ACHN (cell line): ENCODE measurements around the gene LRTM1.
A peak's percentile ranks its signal among the peaks of the same experiment; 100 is the strongest.

Source experiments
- DNase-seq: peaks from one replicate; pipeline ENCODE4 v3.0.0-alpha.2; 2015
- in situ Hi-C: cut with HindIII; loops from 2 replicates; pipeline ENCODE4 v1.10.0; 2017; ENCODE audit warnings: low sequenced_read_pairs, low pct_ligation_motif_present, low pct_unique_long_range_greater_than_20kb

LRTM1 gene

DNA sequence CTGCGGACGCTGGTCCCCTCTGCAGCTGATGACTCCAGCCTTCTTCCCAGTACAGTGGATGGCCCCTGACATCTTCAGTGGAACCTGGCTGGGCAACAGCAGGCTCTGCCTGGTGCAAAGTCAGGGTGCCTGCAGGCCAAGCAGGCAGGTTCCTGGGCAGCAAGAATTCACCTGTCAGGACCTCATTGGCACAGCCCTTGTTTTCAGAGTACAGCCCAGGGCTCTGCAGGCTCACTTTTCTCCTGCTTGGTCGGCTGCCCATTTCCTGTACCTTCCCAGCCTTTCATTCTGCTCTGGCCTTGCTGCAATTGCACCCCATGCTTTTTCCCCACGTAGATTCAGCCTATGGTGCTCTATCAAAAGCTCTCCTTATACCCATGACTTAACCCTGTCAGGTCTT lies 56.0 kb downstream of the LRTM1 start:
- in situ Hi-C loops, result no loop called here

DNA sequence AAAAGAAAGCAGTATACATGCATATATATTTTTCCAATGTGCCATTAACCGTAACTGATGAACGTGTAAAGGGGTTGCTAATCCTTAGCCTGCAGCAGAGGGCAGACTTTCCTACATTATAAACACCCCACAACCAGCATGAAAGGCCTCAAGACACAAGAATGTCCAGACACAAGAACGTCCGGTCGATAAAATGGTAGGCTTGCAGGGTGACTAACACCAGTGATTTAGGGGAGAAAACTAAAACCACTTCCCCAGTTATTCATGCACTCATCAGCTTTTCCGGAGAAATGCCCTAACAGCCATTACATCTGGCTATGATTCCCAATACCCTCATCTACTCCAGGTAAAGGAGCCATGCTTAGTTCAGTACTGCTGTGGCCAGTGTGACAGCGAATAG lies 57.4 kb downstream of the LRTM1 start:
- peak; percentile 62 for DNase-seq
- in situ Hi-C loops, result no loop called here

More for the DNA sequence above, 56.0 kb downstream of the LRTM1 start:
- no peak for DNase-seq
